Nephron progenitor cell (in vitro differentiated cells): ENCODE measurements around the gene XKR7.
A peak's percentile ranks its signal among the peaks of the same experiment; 100 is the strongest.
"Not testable (repeated sequence)": the region's sequence is repeated elsewhere in the genome, so short reads cannot be mapped to it uniquely, and the experiment has no call there.

ENCODE experiments used
- DNase-seq: peaks from one replicate; pipeline ENCODE4 v3.0.0; 2021
- H3K27ac Mint-ChIP-seq: 2 replicates; pipeline ENCODE4 v1.8.0; 2021; ENCODE audit warnings: mild to moderate bottlenecking, moderate library complexity, mixed read lengths
- H3K27me3 Mint-ChIP-seq: 2 replicates; pipeline ENCODE4 v1.8.0; 2021; ENCODE audit warnings: mild to moderate bottlenecking, low read depth, mixed read lengths; ENCODE audit not compliant: poor library complexity
- H3K36me3 Mint-ChIP-seq: 2 replicates; pipeline ENCODE4 v1.8.0; 2021; ENCODE audit warnings: low read depth, mixed read lengths
- H3K4me1 Mint-ChIP-seq: 2 replicates; pipeline ENCODE4 v1.8.0; 2021; ENCODE audit warnings: mixed read lengths
- H3K4me3 Mint-ChIP-seq: 2 replicates; pipeline ENCODE4 v1.8.0; 2021; ENCODE audit warnings: mild to moderate bottlenecking, moderate library complexity, mixed read lengths
- H3K9me3 Mint-ChIP-seq: 2 replicates; pipeline ENCODE4 v1.8.0; 2021; ENCODE audit warnings: mild to moderate bottlenecking, moderate library complexity, mixed read lengths
- TF ChIP-seq, protein P1 (sequence below): fragments of 200-600 bp; sonication (generic); IDR thresholded peaks from 2 replicates; pipeline ENCODE4 v1.5.0; 2021; ENCODE audit warnings: antibody characterized with exemption

Gene XKR7, protein sequence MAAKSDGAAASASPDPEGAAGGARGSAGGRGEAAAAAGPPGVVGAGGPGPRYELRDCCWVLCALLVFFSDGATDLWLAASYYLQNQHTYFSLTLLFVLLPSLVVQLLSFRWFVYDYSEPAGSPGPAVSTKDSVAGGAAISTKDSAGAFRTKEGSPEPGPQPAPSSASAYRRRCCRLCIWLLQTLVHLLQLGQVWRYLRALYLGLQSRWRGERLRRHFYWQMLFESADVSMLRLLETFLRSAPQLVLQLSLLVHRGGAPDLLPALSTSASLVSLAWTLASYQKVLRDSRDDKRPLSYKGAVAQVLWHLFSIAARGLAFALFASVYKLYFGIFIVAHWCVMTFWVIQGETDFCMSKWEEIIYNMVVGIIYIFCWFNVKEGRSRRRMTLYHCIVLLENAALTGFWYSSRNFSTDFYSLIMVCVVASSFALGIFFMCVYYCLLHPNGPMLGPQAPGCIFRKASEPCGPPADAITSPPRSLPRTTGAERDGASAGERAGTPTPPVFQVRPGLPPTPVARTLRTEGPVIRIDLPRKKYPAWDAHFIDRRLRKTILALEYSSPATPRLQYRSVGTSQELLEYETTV

DNA sequence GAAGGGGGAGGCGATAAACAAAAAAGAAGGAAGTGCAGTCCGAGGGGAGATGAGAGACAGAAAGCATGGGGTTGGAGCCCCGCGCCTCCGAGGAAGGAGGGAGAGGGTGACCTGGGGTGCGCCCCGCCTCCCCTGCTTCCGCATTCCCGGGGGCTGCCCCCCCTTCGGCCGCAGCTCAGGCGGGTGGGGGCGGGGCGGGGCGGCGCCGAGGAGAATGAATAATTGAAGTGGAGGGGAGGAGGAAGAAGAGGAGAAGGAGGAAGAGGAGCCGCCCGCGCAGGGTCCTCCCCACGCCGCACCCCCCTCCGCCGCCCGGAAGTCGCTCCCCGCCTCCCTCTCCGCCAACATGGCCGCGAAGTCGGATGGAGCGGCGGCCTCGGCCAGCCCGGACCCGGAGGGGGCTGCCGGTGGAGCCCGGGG lies at the start of gene XKR7:
Gene XKR7 (plus strand): TSS at position 322 of the 420 bp plus-strand sequence. CDS start 25 bp downstream, at position 347.
- Mint-ChIP-seq H3K9me3 (no peaks in the 10 kb centered on the region), H3K27me3 (peaks cover 26% of the 10 kb centered on the region), H3K36me3 (no peaks in the 10 kb centered on the region), H3K4me3 (peak within 1 kb of the TSS; percentile 92), H3K27ac (no peak within 1 kb of the TSS), H3K4me1 (peaks cover 80% of the 10 kb centered on the region)
- DNase-seq: peak; percentile 70
- TF ChIP-seq, protein P1, sequence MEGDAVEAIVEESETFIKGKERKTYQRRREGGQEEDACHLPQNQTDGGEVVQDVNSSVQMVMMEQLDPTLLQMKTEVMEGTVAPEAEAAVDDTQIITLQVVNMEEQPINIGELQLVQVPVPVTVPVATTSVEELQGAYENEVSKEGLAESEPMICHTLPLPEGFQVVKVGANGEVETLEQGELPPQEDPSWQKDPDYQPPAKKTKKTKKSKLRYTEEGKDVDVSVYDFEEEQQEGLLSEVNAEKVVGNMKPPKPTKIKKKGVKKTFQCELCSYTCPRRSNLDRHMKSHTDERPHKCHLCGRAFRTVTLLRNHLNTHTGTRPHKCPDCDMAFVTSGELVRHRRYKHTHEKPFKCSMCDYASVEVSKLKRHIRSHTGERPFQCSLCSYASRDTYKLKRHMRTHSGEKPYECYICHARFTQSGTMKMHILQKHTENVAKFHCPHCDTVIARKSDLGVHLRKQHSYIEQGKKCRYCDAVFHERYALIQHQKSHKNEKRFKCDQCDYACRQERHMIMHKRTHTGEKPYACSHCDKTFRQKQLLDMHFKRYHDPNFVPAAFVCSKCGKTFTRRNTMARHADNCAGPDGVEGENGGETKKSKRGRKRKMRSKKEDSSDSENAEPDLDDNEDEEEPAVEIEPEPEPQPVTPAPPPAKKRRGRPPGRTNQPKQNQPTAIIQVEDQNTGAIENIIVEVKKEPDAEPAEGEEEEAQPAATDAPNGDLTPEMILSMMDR: no peak

DNA sequence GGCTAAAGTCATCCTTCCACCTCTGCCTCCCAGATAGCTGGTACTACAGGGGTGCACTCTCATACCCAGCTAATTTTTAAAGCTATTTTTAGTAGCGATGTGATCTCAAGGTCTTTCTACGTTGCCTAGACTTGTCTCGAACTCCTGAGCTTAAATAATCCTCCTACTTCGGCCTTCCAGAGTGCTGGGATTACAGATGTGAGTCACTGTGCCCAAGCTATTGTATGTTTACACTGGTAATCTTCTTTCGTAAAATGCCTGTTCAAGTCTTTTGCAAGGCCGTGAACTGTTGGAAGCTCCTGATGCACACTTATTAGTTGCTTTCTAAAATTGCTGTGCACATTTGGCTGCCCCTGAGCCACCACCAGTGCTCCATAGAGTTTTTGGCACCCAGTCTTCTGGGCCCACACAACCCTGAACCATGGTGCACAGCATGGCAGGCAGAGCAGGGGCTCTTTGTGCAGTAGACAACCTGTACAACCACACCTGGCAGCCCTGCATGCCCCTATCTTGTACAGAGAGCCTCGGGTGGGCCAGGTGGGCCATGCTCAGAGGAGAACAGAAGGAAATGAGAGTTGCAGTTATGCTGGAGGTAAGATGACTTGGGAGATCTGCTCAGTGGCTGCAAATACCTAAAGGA lies 49.4 kb upstream of the XKR7 start:
- Mint-ChIP-seq H3K4me3 (no peak overlapping the region), H3K9me3 (peaks cover 8% of the 10 kb centered on the region), H3K36me3 (no peaks in the 10 kb centered on the region), H3K27me3 (peaks cover 4% of the 10 kb centered on the region), H3K4me1 (peaks cover 45% of the 10 kb centered on the region), H3K27ac (peak overlapping the region; percentile 66)
- no peak for DNase-seq
- TF ChIP-seq, protein P1: no peak

DNA sequence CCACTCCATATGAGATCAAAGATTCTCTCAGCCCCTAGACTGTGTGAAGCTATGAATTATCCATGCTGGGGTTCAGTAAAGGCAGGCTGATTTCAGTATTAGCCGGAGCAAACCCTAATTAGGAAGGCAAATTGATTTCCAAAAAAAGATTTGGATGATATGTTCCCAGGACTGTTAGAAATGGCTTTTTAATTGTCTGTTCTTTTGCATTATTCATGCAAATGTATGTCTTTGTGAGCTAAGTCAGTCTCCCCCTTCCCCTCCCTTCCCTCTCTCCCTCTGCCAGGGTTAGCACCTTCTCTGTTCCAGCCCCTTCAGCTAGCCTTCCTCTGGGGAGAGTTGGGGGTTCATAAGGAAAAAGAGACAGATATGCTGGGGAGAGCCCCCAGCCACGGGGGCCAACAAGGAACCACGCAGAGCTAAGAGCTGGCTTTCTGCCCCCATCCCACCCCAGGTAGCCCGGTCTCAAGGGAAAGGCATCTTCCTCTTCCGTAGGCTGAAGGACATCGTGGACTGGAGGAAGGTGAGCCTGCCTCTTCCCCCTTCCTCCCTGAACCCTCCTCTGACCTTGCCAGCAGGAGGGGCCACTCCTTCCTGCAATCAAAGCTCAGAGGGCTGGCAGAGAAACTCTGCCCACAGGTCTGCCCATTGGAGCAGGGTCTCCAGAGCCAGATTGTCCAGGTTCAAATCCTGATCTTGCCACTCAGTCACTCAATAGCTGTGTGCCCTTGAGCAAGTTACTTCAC lies 48.4 kb upstream of the XKR7 start:
- TF ChIP-seq, protein P1: no peak
- DNase-seq: no peak
- Mint-ChIP-seq H3K4me1 (peaks cover 45% of the 10 kb centered on the region), H3K9me3 (peaks cover 8% of the 10 kb centered on the region), H3K36me3 (no peaks in the 10 kb centered on the region), H3K27ac (no peak overlapping the region), H3K27me3 (peaks cover 9% of the 10 kb centered on the region), H3K4me3 (no peak overlapping the region)

DNA sequence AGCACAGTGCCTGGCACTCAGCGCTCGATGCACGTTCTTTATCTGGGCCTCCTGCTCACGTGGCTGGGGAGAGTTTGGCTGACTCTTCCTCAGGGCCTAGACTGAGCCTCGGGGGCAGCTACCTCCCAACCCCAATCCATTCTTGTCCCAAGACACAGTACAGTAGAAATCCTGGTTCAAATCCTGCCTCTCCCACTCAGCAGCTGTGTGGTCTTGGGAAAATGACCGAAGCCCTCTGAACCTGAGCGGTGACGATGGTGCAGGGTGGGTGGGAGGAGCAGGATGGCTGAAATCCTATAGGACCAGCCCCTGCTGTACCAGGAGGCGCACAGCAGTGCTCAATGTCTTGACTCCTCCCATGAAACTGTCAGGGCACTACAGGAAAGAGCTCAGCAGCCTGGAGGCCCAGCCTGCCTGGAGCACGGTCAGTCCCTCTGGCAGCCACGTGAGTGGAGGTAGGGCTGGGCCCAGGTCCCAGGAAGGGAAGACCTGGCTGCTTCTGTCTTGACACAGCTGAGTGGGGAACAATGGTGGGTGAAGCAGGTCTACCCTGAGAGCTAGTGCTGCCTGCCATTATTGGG lies 47.6 kb upstream of the XKR7 start:
- H3K27me3 Mint-ChIP-seq: peaks cover 9% of the 10 kb centered on the region
- H3K9me3 Mint-ChIP-seq: peaks cover 8% of the 10 kb centered on the region
- DNase-seq: no peak
- no peaks in the 10 kb centered on the region for H3K36me3 Mint-ChIP-seq
- no peak overlapping the region for H3K27ac Mint-ChIP-seq
- H3K4me3 Mint-ChIP-seq: no peak overlapping the region
- TF ChIP-seq, protein P1: no peak
- peaks cover 41% of the 10 kb centered on the region for H3K4me1 Mint-ChIP-seq

DNA sequence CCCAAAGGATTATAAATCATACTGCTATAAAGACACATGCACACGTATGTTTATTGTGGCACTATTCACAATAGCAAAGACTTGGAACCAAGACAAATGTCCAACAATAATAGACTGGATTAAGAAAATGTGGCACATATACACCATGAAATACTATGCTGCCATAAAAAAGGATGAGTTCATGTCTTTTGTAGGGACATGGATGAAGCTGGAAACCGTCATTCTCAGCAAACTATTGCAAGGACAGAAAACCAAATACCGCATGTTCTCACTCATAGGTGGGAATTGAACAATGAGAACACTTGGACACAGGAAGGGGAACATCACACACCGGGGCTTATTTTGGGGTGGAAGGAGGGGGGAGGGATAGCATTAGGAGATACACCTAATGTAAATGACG lies 46.5 kb upstream of the XKR7 start:
- Mint-ChIP-seq H3K4me1 (peaks cover 37% of the 10 kb centered on the region), H3K27me3 (peaks cover 13% of the 10 kb centered on the region)
- H3K4me3 Mint-ChIP-seq, H3K9me3 Mint-ChIP-seq, DNase-seq, H3K27ac Mint-ChIP-seq, H3K36me3 Mint-ChIP-seq: not testable (repeated sequence)
